DMS153 treated with DMSO at 0.1 percent for 48 hours (cell line): ENCODE data around the gene SLC12A6.

Source experiments
- DNase-seq: peaks from one replicate; lab custom pipeline; 2025; ENCODE audit not compliant: unreplicated experiment; lab: John Stamatoyannopoulos, UW

SLC12A6 gene

GRCh38 chr15:34331809-34332208 lies 5.8 kb downstream of the SLC12A6 start:
- no peak for DNase-seq

- DNase-seq = no peak
These were observed 7.3 kb downstream of the SLC12A6 start for GRCh38 chr15:34330279-34330678.

- no peak for DNase-seq
These were observed 8.6 kb downstream of the SLC12A6 start for GRCh38 chr15:34329006-34329405.

- no peak for DNase-seq
These were observed 9.7 kb downstream of the SLC12A6 start for GRCh38 chr15:34327906-34328305.

- no peak for DNase-seq
These were observed 12.2 kb downstream of the SLC12A6 start for GRCh38 chr15:34325368-34325767.

GRCh38 chr15:34324933-34325332 lies 12.6 kb downstream of the SLC12A6 start:
- DNase-seq = no peak

GRCh38 chr15:34323217-34323616 lies 14.4 kb downstream of the SLC12A6 start:
- no peak for DNase-seq

- DNase-seq = no peak
These were observed 19.1 kb downstream of the SLC12A6 start for GRCh38 chr15:34318277-34319079.

GRCh38 chr15:34314491-34315490 lies 22.8 kb downstream of the SLC12A6 start:
- DNase-seq = no peak

- no peak for DNase-seq
These were observed 26.0 kb downstream of the SLC12A6 start for GRCh38 chr15:34311563-34311962.

- DNase-seq = no peak
These were observed 33.0 kb downstream of the SLC12A6 start for GRCh38 chr15:34304613-34305012.

GRCh38 chr15:34301058-34301457 lies 36.5 kb downstream of the SLC12A6 start:
- DNase-seq = no peak

GRCh38 chr15:34297059-34297458 lies 40.5 kb downstream of the SLC12A6 start:
- DNase-seq = no peak

- no peak for DNase-seq
These were observed 45.0 kb downstream of the SLC12A6 start for GRCh38 chr15:34292621-34293020.

- no peak for DNase-seq
These were observed 52.6 kb downstream of the SLC12A6 start for GRCh38 chr15:34284937-34285336.

- no peak for DNase-seq
These were observed 55.2 kb downstream of the SLC12A6 start for GRCh38 chr15:34282384-34282783.

GRCh38 chr15:34280193-34280592 lies 57.4 kb downstream of the SLC12A6 start:
- no peak for DNase-seq

- no peak for DNase-seq
These were observed 58.2 kb downstream of the SLC12A6 start for GRCh38 chr15:34279368-34279767.

- no peak for DNase-seq
These were observed 61.9 kb downstream of the SLC12A6 start for GRCh38 chr15:34275721-34276120.

- no peak for DNase-seq
These were observed 62.4 kb downstream of the SLC12A6 start for GRCh38 chr15:34275154-34275553.

GRCh38 chr15:34271493-34271892 lies 66.1 kb downstream of the SLC12A6 start:
- DNase-seq = no peak

GRCh38 chr15:34266751-34267150 lies 70.8 kb downstream of the SLC12A6 start:
- DNase-seq = no peak
